GM20431 (cell line): ENCODE results near the gene CBX8.

ENCODE experiments used
- in situ Hi-C: fragments of 300-500 bp; cut with MseI, MboI; formaldehyde crosslinking; loops from one replicate; pipeline ENCODE4 v1.15.0; 2020; ENCODE audit warnings: low sequenced_read_pairs; ENCODE audit not compliant: unreplicated experiment

CBX8 gene

DNA sequence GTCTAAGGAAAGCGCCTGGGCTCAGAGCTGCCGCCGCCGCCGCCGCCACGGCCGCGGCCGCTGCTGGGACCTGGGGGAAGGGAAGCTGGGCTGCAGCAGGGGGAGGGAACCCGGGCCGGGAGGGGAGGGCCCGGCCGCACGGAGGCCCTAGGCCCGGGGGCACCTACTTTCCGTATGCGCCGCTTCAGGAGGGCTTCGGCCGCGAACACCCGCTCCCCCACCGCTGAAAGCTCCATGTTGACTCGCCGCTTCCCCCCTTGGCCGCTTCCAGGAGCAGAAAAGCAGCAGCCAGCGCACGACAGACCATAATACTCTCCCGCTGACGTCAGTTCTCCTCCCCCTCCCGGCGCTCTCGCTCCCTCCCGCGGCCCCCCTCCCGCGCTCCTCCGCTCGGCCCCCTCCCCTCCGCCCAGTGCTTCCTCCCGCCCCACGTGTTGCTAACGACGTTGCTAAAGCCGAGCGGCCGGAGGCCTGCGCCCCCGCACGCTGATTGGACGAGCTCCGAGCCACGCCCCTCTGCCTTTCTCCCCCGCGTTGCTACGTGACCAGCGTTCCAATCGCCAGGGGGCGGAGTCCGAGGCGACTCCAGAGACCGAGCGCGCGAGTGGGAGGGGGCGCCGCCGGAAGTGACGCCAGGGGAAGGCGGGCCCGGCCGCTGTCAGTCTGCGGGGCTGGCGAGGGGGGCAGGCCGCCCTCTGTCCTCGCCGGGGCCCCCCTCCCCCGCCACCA, at the start of gene CBX8:
CBX8 (minus strand) TSS at position 315 of the 729 bp plus-strand sequence; CDS start at position 236, 79 bp downstream.
- in situ Hi-C loops = loop anchor here (25.0 kb wide), 1 partner anchor 190 kb away; no protein-coding TSS in a partner anchor

- in situ Hi-C loops = no loop called here
Measured at GRCh38 chr17:79845601-79845949, 48.7 kb upstream of the CBX8 start.

DNA sequence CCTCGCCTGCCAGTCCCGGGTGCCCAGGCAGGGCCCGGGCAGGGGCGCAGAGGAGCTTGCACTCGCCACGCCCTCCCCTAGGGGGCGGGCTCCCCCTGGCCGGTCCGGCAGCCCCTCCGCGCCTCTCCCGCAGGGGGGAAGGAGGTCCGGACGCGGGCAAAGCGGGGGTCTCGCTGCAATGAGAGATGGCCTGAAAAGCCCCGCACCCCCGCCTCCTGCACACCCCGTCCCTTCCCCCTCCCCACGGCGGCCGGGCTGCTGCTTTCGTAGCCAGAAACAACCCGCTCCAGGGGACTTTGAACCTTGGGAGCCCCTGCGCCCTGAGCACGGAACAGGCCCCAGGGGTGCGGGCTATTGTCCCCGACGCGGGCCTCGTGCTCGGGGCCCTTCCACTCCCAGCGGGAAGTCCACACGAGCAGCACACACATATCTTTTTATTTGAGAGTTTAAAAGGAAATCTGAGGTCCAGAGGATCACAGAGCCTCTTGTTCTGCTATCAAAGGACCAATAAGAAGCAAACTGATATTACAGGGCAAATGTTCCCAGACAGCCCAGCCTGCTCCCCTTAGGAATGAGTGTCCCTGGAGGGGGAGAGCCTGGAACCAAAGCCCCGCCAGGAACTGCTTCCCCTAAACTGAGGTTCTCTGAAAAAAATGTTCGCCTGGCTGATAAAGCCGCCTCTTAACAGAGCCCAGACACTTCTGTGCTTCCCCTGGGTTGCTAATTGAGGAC, 48.2 kb upstream of the CBX8 start:
- in situ Hi-C loops = no loop called here

DNA sequence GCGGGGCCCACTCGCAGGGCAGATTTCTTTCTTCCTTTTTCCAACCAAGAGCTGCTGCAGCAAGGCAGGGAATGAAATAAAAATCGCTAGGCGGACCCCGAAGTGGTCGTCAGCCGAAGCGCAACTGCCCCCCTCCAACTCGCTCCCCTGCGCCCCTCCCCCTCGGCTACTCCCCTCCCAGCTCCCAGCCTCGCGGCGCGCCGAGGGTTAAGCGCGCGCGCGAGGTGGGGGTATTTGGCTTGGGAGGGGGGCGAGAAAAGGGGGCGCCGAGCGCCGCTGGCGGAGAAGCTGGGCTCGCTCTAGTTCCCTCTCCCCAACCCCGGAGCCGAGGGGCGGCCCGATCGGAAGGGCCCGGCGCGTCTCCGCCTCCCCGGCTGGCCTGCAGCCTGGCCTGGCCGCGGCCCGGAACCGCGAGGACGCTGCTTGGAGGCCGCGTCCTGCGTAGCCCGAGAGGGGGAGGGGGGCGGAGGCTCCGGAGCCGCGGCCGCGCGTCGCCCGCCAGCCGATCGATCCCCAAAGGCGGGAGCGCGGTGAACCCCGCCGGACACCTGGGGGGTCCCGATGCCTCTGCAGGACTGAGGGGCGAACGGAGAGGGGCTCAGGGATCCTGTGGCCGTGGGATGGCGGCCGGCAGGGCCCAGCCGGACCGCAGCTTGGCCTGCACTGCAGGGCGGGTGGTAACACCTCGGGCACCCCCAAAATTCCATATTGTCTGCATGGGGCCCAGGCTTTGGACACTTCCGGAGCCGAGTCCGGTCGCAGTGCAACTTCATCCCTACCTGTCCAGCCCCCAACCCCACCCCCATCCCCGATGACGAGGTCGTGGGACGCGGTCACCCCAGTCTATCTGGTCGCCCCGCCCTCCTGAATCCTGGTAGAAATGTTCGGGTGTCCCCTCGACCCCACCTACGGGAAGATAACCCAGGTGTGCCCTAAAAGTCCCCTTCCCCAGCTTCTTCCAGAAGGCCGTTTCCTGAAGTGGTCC, 47.2 kb upstream of the CBX8 start:
- in situ Hi-C loops = no loop called here

- in situ Hi-C loops = no loop called here
Measured at GRCh38 chr17:79843474-79843815, 46.6 kb upstream of the CBX8 start.

DNA sequence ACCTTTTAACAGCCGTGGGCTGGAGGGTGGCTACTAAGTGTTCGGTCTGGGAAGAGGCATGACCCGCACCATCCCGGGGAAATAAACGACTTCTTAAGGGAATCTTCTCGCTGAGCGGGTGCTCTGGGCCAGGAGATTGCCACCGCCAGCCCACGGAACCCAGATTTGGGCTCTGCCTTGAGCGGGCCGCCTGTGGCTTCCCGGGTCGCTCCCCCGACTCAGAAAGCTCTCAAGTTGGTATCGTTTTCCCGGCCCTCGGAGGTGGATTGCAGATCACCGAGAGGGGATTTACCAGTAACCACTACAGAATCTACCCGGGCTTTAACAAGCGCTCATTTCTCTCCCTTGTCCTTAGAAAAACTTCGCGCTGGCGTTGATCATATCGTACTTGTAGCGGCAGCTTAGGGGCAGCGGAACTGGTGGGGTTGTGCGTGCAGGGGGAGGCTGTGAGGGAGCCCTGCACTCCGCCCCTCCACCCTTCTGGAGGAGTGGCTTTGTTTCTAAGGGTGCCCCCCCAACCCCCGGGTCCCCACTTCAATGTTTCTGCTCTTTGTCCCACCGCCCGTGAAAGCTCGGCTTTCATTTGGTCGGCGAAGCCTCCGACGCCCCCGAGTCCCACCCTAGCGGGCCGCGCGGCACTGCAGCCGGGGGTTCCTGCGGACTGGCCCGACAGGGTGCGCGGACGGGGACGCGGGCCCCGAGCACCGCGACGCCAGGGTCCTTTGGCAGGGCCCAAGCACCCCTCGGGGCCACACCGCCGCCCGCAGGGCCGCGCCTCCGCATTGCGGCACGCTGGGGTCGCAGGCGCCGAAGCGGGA, 46.0 kb upstream of the CBX8 start:
- in situ Hi-C loops = no loop called here

DNA sequence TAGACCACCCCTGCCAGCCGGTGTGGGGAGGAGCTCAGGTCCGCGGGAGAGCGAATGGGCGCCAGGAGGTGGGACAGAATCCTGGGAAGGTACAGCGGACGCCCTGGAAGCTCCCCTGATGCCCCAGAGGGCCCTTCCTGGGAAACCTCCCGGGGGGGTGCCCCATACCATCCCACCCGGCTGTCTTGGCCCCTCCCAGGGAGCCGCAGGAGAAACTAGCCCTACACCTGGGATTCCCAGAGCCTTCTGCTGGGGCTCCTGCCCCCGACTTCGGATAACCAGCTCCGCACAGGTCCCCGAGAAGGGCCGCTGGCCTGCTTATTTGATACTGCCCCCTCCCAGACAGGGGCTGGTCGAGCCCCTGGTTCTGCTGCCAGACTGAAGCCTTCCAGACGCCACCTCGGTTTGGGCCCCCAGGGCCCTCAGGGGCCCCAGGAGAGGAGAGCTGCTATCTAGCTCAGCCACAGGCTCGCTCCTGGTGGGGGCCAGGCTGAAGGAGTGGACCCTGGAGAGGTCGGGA, 45.3 kb upstream of the CBX8 start:
- in situ Hi-C loops = no loop called here

DNA sequence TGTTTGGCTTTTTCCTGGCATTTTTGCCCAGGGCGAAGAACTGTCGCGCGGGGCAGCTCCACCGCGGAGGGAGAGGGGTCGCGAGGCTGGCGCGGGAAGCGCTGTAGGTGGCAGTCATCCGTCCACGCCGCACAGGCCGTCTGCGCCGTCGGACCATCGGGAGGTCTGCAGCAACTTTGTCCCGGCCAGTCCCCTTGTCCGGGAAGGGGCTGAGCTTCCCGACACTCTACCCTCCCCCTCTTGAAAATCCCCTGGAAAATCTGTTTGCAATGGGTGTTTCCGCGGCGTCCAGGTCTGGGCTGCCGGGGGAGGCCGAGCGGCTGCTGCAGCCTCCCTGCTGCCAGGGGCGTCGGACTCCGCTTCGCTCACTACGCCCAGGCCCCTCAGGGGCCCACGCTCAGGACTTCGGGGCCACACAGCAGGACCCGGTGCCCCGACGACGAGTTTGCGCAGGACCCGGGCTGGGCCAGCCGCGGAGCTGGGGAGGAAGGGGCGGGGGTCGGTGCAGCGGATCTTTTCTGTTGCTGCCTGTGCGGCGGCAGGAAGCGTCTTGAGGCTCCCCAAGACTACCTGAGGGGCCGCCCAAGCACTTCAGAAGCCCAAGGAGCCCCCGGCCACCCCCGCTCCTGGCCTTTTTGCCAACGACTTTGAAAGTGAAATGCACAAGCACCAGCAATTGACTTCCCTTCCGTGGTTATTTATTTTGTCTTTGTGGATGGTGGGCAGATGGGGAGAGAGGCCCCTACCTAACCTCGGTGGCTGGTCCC, 44.7 kb upstream of the CBX8 start:
- in situ Hi-C loops = no loop called here

DNA sequence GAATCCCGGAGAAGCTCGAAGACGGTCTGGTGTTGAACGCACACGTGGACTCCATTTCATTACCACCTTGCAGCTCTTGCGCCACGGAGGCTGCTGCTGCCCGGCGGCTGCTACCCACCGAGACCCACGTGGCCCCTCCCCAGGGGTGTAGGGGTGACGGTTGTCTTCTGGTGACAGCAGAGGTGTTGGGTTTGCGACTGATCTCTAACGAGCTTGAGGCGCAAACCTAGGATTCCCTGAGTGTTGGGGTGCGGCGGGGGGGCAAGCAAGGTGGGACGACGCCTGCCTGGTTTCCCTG, 44.1 kb upstream of the CBX8 start:
- in situ Hi-C loops = no loop called here

GRCh38 chr17:79840269-79840988, 43.6 kb upstream of the CBX8 start:
- in situ Hi-C loops = no loop called here

GRCh38 chr17:79839356-79840268, 42.7 kb upstream of the CBX8 start, which contains the start of gene CBX4:
Gene CBX4, minus strand, starts transcription at chr17:79839440. Its CDS starts 189 bp downstream, at chr17:79839251.
- in situ Hi-C loops = no loop called here

GRCh38 chr17:79838522-79839274, 41.8 kb upstream of the CBX8 start:
- in situ Hi-C loops = no loop called here

DNA sequence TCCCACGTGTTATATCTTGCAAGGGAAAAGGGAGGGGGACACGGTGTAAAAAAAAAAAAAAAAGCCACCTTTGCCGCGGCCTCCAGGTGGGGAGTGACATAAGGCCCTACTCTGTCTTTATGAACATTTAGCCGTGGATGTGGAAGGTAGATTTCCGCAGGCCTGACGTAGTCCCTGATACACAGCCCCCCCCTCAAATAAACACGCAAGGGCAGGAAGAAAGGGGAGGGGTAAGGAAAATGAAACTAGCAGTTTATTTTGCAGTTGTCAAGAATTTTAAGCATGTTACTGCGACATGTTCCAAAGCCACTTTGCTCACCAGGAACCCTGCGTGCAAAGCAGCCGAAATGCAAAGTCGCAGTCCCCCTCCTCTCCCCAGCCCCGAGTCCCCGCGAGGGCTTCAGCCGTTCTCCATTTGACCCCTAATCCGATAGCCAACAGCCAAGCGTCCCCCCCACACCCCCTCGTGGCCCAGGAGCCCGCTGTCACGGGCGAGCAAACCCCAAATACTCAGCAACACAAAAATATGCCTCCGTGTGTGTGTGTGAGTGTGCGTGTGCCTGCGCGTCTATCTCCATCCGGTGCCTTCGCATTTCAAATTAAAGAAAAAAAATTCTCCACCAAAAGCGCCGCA, 41.1 kb upstream of the CBX8 start:
- in situ Hi-C loops = no loop called here

- in situ Hi-C loops = no loop called here
Measured at GRCh38 chr17:79836972-79837887, 40.4 kb upstream of the CBX8 start.

GRCh38 chr17:79836510-79836971, 39.7 kb upstream of the CBX8 start:
- in situ Hi-C loops = no loop called here
